OCI-LY7 (cell line): ENCODE data around the gene DST. TPM values are rescaled to one million over a fixed set of nuclear protein-coding genes. Genes with fewer than 3 reads are reported as not detected.

Experiments
- BruUV-seq: library from RNA; stranded (reverse); fragments of 400-500 nt; replicated peaks from 2 replicates; lab custom pipeline; 2021; lab: Mats Ljungman, UMichigan
- CTCF ChIA-PET: fragments of 300-600 bp; sonication (Branson Sonifier 250); formaldehyde crosslinking; loops from one replicate; lab custom pipeline; 2022; ENCODE audit warnings: antibody characterized with exemption; ENCODE audit not compliant: unreplicated experiment; lab: Charles Lee
- POLR2A ChIA-PET: fragments of 300-600 bp; sonication (Branson Sonifier 250); formaldehyde crosslinking; loops from one replicate; lab custom pipeline; 2022; ENCODE audit warnings: antibody characterized with exemption; lab: Charles Lee
- DNase-seq: peaks from one replicate; pipeline ENCODE4 v3.0.0-alpha.2; 2015; ENCODE audit warnings: low spot score
- H2AFZ ChIP-seq: fragments of 200-600 bp; sonication (generic), shearing (Covaris generic); 2 replicates; pipeline ENCODE4 v1.6.1; 2014; ENCODE audit warnings: mild to moderate bottlenecking, antibody characterized with exemption, low read length, moderate library complexity
- H3K27ac ChIP-seq: fragments of 200-600 bp; sonication (generic); 2 replicates; pipeline ENCODE4 v1.5.1; 2014; ENCODE audit warnings: mixed run types, low read depth, mild to moderate bottlenecking, moderate library complexity, low read length, inconsistent platforms; ENCODE audit not compliant: poor library complexity, severe bottlenecking
- H3K36me3 ChIP-seq: fragments of 200-600 bp; sonication (generic); 2 replicates; pipeline ENCODE4 v1.6.1; 2014; ENCODE audit warnings: mild to moderate bottlenecking, antibody characterized with exemption, low read length, moderate library complexity, mixed read lengths; ENCODE audit not compliant: insufficient read depth
- H3K4me1 ChIP-seq: fragments of 200-600 bp; sonication (generic); 2 replicates; pipeline ENCODE4 v1.5.1; 2014; ENCODE audit warnings: mild to moderate bottlenecking, low read length; ENCODE audit not compliant: insufficient read depth, poor library complexity, severe bottlenecking
- H3K4me2 ChIP-seq: fragments of 200-600 bp; sonication (generic); 2 replicates; pipeline ENCODE4 v1.6.1; 2014; ENCODE audit warnings: mild to moderate bottlenecking, low read length
- H3K4me3 ChIP-seq: fragments of 200-600 bp; sonication (generic); 2 replicates; pipeline ENCODE4 v1.5.1; 2014; ENCODE audit warnings: mild to moderate bottlenecking, low read depth, low read length; ENCODE audit not compliant: poor library complexity, severe bottlenecking
- H3K79me2 ChIP-seq: fragments of 200-600 bp; sonication (generic); 2 replicates; pipeline ENCODE4 v1.6.1; 2016; ENCODE audit warnings: low read depth, mild to moderate bottlenecking, low read length, moderate library complexity, mixed read lengths; ENCODE audit not compliant: insufficient read depth
- H3K9me2 ChIP-seq: fragments of 200-600 bp; sonication (generic); 2 replicates; pipeline ENCODE4 v1.6.1; 2016; ENCODE audit warnings: mild to moderate bottlenecking, low read length, mixed read lengths; ENCODE audit not compliant: insufficient read depth
- H3K9me3 ChIP-seq: fragments of 200-600 bp; sonication (generic); 2 replicates; pipeline ENCODE4 v1.6.1; 2014; ENCODE audit warnings: mild to moderate bottlenecking, mixed run types, low read length, mixed read lengths
- H4K20me1 ChIP-seq: fragments of 200-600 bp; sonication (generic); 2 replicates; pipeline ENCODE4 v1.6.1; 2014; ENCODE audit warnings: mild to moderate bottlenecking, antibody characterized with exemption, low read length, moderate library complexity, mixed read lengths; ENCODE audit not compliant: insufficient read depth
- CTCF ChIP-seq: fragments of 200-600 bp; sonication (generic); conservative IDR thresholded peaks from 2 replicates; pipeline ENCODE4 v1.5.1; 2014; ENCODE audit warnings: mild to moderate bottlenecking, antibody characterized with exemption, low read length, moderate library complexity, mixed read lengths
- EZH2phosphoT487 ChIP-seq: fragments of 200-600 bp; sonication (generic); IDR thresholded peaks from 2 replicates; pipeline ENCODE4 v1.6.1; 2018; ENCODE audit warnings: low read depth, borderline replicate concordance, mild to moderate bottlenecking, mixed run types, antibody characterized with exemption, low read length, moderate library complexity, mixed read lengths
- intact Hi-C: fragments of 100-400 bp; cut with micrococcal nuclease; formaldehyde crosslinking; loops from one replicate; pipeline ENCODE4 v1.10.0; 2022; ENCODE audit not compliant: unreplicated experiment
- total RNA-seq, 2 experiments: library from RNA; depleted of rRNA in 1 of 2; stranded (reverse); fragments of >200 nt in 1 of 2; shearing (Covaris generic) in 1 of 2; gene quantifications; 2 replicates each; pipeline ENCODE4 v1.2.3, GENCODE V29; 2014 to 2022

DST gene
- total RNA-seq, 2 experiments from 2014 or later = 8.4 to 19.4 TPM

GRCh38 chr6:56601390-56601789 lies 41.3 kb downstream of the DST start:
- DNase-seq = no peak
- TF ChIP-seq CTCF = no peak
- TF ChIP-seq EZH2phosphoT487 = no peak
- no peak overlapping the region for H3K4me3 ChIP-seq
- no peak overlapping the region for H3K27ac ChIP-seq
- H3K4me1 ChIP-seq = no peaks in the 10 kb centered on the region
- H2AFZ ChIP-seq = no peak overlapping the region
- CTCF ChIA-PET = no interaction called here
- H3K9me2 ChIP-seq = no peaks in the 10 kb centered on the region
- no peak overlapping the region for H3K4me2 ChIP-seq
- H3K36me3 ChIP-seq = no peaks in the 10 kb centered on the region
- BruUV-seq = no TSS peak
- H3K9me3 ChIP-seq = no peaks in the 10 kb centered on the region
- POLR2A ChIA-PET = interaction anchor here (0.7 kb wide), 1 partner anchor 226 kb away, joined by 3 read pairs; no protein-coding TSS in a partner anchor
- intact Hi-C loops = no loop called here
- no peaks in the 10 kb centered on the region for H4K20me1 ChIP-seq
- H3K79me2 ChIP-seq = no peaks in the 10 kb centered on the region

GRCh38 chr6:56595490-56596122 lies 47.1 kb downstream of the DST start:
- Histone ChIP-seq H3K27ac (no peak overlapping the region), H3K9me2 (no peaks in the 10 kb centered on the region), H3K9me3 (no peaks in the 10 kb centered on the region), H2AFZ (no peak overlapping the region), H3K4me1 (peaks cover 25% of the 10 kb centered on the region), H3K4me3 (no peak overlapping the region), H4K20me1 (no peaks in the 10 kb centered on the region), H3K4me2 (no peak overlapping the region), H3K79me2 (no peaks in the 10 kb centered on the region), H3K36me3 (no peaks in the 10 kb centered on the region)
- intact Hi-C loops = loop anchor here (10.0 kb wide), 1 partner anchor 611 kb away; no protein-coding TSS in a partner anchor
- ChIA-PET POLR2A (interaction anchor here (0.6 to 1.3 kb wide), 3 partner anchors 8 to 461 kb away, joined by 3 to 4 read pairs (median 4); no protein-coding TSS in a partner anchor), CTCF (interaction anchor here (0.5 to 1.4 kb wide), 4 partner anchors 47 to 242 kb away, joined by 3 to 5 read pairs (median 4); no protein-coding TSS in a partner anchor)
- TF ChIP-seq CTCF (peak; percentile 83), EZH2phosphoT487 (no peak)
- BruUV-seq = no TSS peak
- DNase-seq = peak; percentile 73

- H3K9me2 ChIP-seq = no peaks in the 10 kb centered on the region
- intact Hi-C loops = loop anchor here (10.0 kb wide), 1 partner anchor 610 kb away; no protein-coding TSS in a partner anchor
- H4K20me1 ChIP-seq = no peaks in the 10 kb centered on the region
- 0 out of 2 replicates have a peak overlapping the region, but pooled peaks have one; percentile 50 for H2AFZ ChIP-seq
- ChIA-PET POLR2A (interaction anchor here (0.6 to 1.3 kb wide), 4 partner anchors 9 to 459 kb away, joined by 3 to 4 read pairs (median 4); no protein-coding TSS in a partner anchor), CTCF (interaction anchor here (1.2 to 1.4 kb wide), 3 partner anchors 90 to 236 kb away, joined by 3 to 5 read pairs (median 4); no protein-coding TSS in a partner anchor)
- H3K4me3 ChIP-seq = no peak overlapping the region
- no TSS peak for BruUV-seq
- peaks cover 25% of the 10 kb centered on the region for H3K4me1 ChIP-seq
- H3K27ac ChIP-seq = no peak overlapping the region
- TF ChIP-seq EZH2phosphoT487 = no peak
- TF ChIP-seq CTCF = no peak
- no peaks in the 10 kb centered on the region for H3K9me3 ChIP-seq
- no peaks in the 10 kb centered on the region for H3K36me3 ChIP-seq
- H3K4me2 ChIP-seq = peak overlapping the region; percentile 50; the same call in 1 of the 2 replicates
- DNase-seq = peak; percentile 31
- H3K79me2 ChIP-seq = no peaks in the 10 kb centered on the region
Measured at GRCh38 chr6:56594699-56595098, 48.0 kb downstream of the DST start.
